ENCODE data around the gene AKAP13.
A peak's percentile ranks its signal among the peaks of the same experiment; 100 is the strongest.

- TF ChIP-seq, protein P1, sequence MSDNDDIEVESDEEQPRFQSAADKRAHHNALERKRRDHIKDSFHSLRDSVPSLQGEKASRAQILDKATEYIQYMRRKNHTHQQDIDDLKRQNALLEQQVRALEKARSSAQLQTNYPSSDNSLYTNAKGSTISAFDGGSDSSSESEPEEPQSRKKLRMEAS (IDR thresholded peaks at IDR 0.05; ENCODE audit: low read depth) = no peak
- TF ChIP-seq CTCF (IDR thresholded peaks at IDR 0.05) (no peak), EP300 (IDR thresholded peaks at IDR 0.05; ENCODE audit: borderline replicate concordance in 1 of 2, low read depth in 1 of 2, low read length in 1 of 2) (0 out of 4 replicates have a peak, but pooled peaks of 1 of the 2 experiments have one; percentile 9), JUND (IDR thresholded peaks at IDR 0.05) (no peak), YY1 (IDR thresholded peaks at IDR 0.05; ENCODE audit: low read depth) (no peak), GABPA (IDR thresholded peaks at IDR 0.05; ENCODE audit: low read depth) (no peak), RFX5 (IDR thresholded peaks at IDR 0.05; ENCODE audit: low read length) (no peak), USF1 (IDR thresholded peaks at IDR 0.05; ENCODE audit: borderline replicate concordance, low read depth) (no peak), CHD2 (IDR thresholded peaks at IDR 0.05; ENCODE audit: low read length, partially characterized antibody) (no peak), TAF1 (IDR thresholded peaks at IDR 0.05; ENCODE audit: borderline replicate concordance, low read depth, low read length) (no peak), POLR2AphosphoS5 (IDR thresholded peaks at IDR 0.05; ENCODE audit: low read depth, low read length) (no peak), RXRA (IDR thresholded peaks at IDR 0.05; ENCODE audit: borderline replicate concordance, low read depth) (no peak), TEAD4 (IDR thresholded peaks at IDR 0.05; ENCODE audit: borderline replicate concordance, insufficient read depth) (no peak)
Measured at GRCh38 chr15:85786781-85787114, 406.3 kb downstream of the AKAP13 start.

Measured in SK-N-SH (cell line).